SK-N-SH (cell line): ENCODE measurements around the gene PRKCQ. TPM values are rescaled to one million over a fixed set of nuclear protein-coding genes. Genes with fewer than 3 reads are reported as not detected.

Experiments
- CTCF ChIA-PET: fragments of 300-600, 350-600 bp; formaldehyde crosslinking; extraction: SDS; loops from one replicate; lab custom pipeline; 2021; lab: Yijun Ruan, JAX
- POLR2A ChIA-PET: fragments of 350-600 bp; sonication (Branson Sonifier 250); formaldehyde crosslinking; extraction: SDS; loops from one replicate; lab custom pipeline; 2020; ENCODE audit warnings: antibody characterized with exemption, inconsistent platforms; lab: Yijun Ruan, JAX
- DNase-seq: peaks from one replicate; pipeline ENCODE4 v3.0.0; 2012
- H2AFZ ChIP-seq: fragments of 200-600 bp; sonication (generic); 2 replicates; pipeline ENCODE4 v1.8.1; 2016; ENCODE audit warnings: antibody characterized with exemption, mild to moderate bottlenecking, low read depth
- H3F3A ChIP-seq: fragments of 200-600 bp; sonication (generic); replicated peaks from 2 replicates; pipeline ENCODE3; 2016; ENCODE audit warnings: antibody characterized with exemption, mild to moderate bottlenecking; ENCODE audit not compliant: insufficient read depth
- H3K27ac ChIP-seq, 2 experiments: fragments of 200-500 bp in 1 of 2; fragments of 200-600 bp in 1 of 2; sonication (Bioruptor generic) in 1 of 2; sonication (generic), shearing (Covaris generic) in 1 of 2; 2 replicates each; pipeline versions ENCODE4 v1.5.1 to v1.6.1; 2014 to 2016; ENCODE audit warnings: low read depth in 2 of 2, inconsistent platforms in 1 of 2, low read length in 1 of 2, mild to moderate bottlenecking in 1 of 2, mixed read lengths in 1 of 2
- H3K27me3 ChIP-seq: fragments of 200-600 bp; sonication (generic), shearing (Covaris generic); 2 replicates; pipeline ENCODE4 v1.6.1; 2016; ENCODE audit warnings: mixed run types; ENCODE audit not compliant: insufficient read depth
- H3K36me3 ChIP-seq, 2 experiments: fragments of 200-500 bp in 1 of 2; fragments of 200-600 bp in 1 of 2; sonication (Bioruptor generic) in 1 of 2; sonication (generic) in 1 of 2; replicated peaks in 1 of 2; 2 replicates each; pipeline versions ENCODE3 to v1.5.1; 2014 to 2016; ENCODE audit warnings: low read length in 1 of 2, mild to moderate bottlenecking in 1 of 2; ENCODE audit not compliant: insufficient read depth in 2 of 2, control insufficient read depth in 1 of 2
- H3K4me1 ChIP-seq, 2 experiments: fragments of 200-500 bp in 1 of 2; fragments of 200-600 bp in 1 of 2; sonication (Bioruptor generic) in 1 of 2; sonication (generic), shearing (Covaris generic) in 1 of 2; 2 replicates each; pipeline versions ENCODE4 v1.5.1 to v1.6.1; 2014 to 2016; ENCODE audit warnings: low read depth in 1 of 2, low read length in 1 of 2, mixed run types in 1 of 2; ENCODE audit not compliant: insufficient read depth in 2 of 2, control insufficient read depth in 1 of 2
- H3K4me2 ChIP-seq: fragments of 200-600 bp; sonication (generic), shearing (Covaris generic); 2 replicates; pipeline ENCODE4 v1.6.1; 2017; ENCODE audit warnings: mixed run types
- H3K4me3 ChIP-seq, 2 experiments: fragments of 200-500 bp in 1 of 2; fragments of 200-600 bp in 1 of 2; sonication (Bioruptor generic) in 1 of 2; sonication (generic), shearing (Covaris generic) in 1 of 2; 2 replicates each; pipeline versions ENCODE4 v1.5.1 to v1.8.1; 2014 to 2016; ENCODE audit warnings: low read depth in 2 of 2, inconsistent platforms in 1 of 2, low read length in 1 of 2, mild to moderate bottlenecking in 1 of 2, mixed read lengths in 1 of 2, moderate library complexity in 1 of 2
- H3K79me2 ChIP-seq: fragments of 200-600 bp; sonication (generic); 2 replicates; pipeline ENCODE4 v1.8.1; 2017; ENCODE audit warnings: mild to moderate bottlenecking; ENCODE audit not compliant: insufficient read depth
- H3K9ac ChIP-seq: fragments of 200-600 bp; sonication (generic); 2 replicates; pipeline ENCODE4 v1.6.1; 2017; ENCODE audit warnings: mixed run types
- H3K9me2 ChIP-seq: fragments of 200-600 bp; sonication (generic); 2 replicates; pipeline ENCODE4 v1.6.1; 2017; ENCODE audit warnings: mixed run types
- H3K9me3 ChIP-seq: fragments of 200-600 bp; sonication (generic); 2 replicates; pipeline ENCODE4 v1.6.1; 2017; ENCODE audit warnings: mixed run types, mild to moderate bottlenecking, moderate library complexity
- H4K20me1 ChIP-seq: fragments of 200-600 bp; sonication (generic); 2 replicates; pipeline ENCODE4 v1.6.1; 2017; ENCODE audit warnings: mild to moderate bottlenecking, mixed run types; ENCODE audit not compliant: insufficient read depth
- ELF1 ChIP-seq: IDR thresholded peaks from 2 replicates; pipeline ENCODE4 v1.4.0; 2012
- EP300 ChIP-seq, 2 experiments: IDR thresholded peaks; 2 replicates each; pipeline versions ENCODE4 v1.4.0 to v1.6.1; 2012; ENCODE audit warnings: borderline replicate concordance in 1 of 2, low read depth in 1 of 2, low read length in 1 of 2
- EZH2phosphoT487 ChIP-seq: fragments of 200-600 bp; sonication (generic); IDR thresholded peaks from 2 replicates; pipeline ENCODE4 v1.6.1; 2017; ENCODE audit warnings: low read depth, mixed run types, mild to moderate bottlenecking, antibody characterized with exemption, moderate library complexity, borderline replicate concordance
- FOSL2 ChIP-seq: IDR thresholded peaks from 2 replicates; pipeline ENCODE4 v1.4.0; 2012; ENCODE audit warnings: low read depth, mild to moderate bottlenecking, moderate library complexity, borderline replicate concordance
- FOXM1 ChIP-seq: IDR thresholded peaks from 2 replicates; pipeline ENCODE4 v1.4.0; 2012; ENCODE audit warnings: low read depth, mild to moderate bottlenecking
- GABPA ChIP-seq: IDR thresholded peaks from 2 replicates; pipeline ENCODE4 v1.4.0; 2012; ENCODE audit warnings: low read depth, mild to moderate bottlenecking
- GATA2 ChIP-seq: sonication (generic); formaldehyde crosslinking; IDR thresholded peaks from 2 replicates; pipeline ENCODE4 v1.5.0; 2020; ENCODE audit warnings: mild to moderate bottlenecking, missing genetic modification reagents
- MXI1 ChIP-seq: IDR thresholded peaks from 2 replicates; pipeline ENCODE4 v1.6.1; 2012; ENCODE audit warnings: mild to moderate bottlenecking, low read depth, low read length, improper control_type of control experiment
- NFIC ChIP-seq: IDR thresholded peaks from 2 replicates; pipeline ENCODE4 v1.4.0; 2012; ENCODE audit warnings: borderline replicate concordance
- POLR2AphosphoS5 ChIP-seq: IDR thresholded peaks from 2 replicates; pipeline ENCODE4 v1.6.1; 2012; ENCODE audit warnings: low read depth, low read length
- RAD21 ChIP-seq: IDR thresholded peaks from 2 replicates; pipeline ENCODE4 v1.6.1; 2012; ENCODE audit warnings: mild to moderate bottlenecking, low read length
- RCOR1 ChIP-seq: fragments of 150-350 bp; IDR thresholded peaks from 2 replicates; pipeline ENCODE4 v1.6.1; 2017; ENCODE audit warnings: antibody characterized with exemption, low read length
- SIN3A ChIP-seq: IDR thresholded peaks from 2 replicates; pipeline ENCODE4 v1.6.1; 2012; ENCODE audit warnings: low read depth, mild to moderate bottlenecking, low read length, moderate library complexity, borderline replicate concordance
- SMC3 ChIP-seq: IDR thresholded peaks from 2 replicates; pipeline ENCODE4 v1.6.1; 2012; ENCODE audit warnings: low read depth, low read length, improper control_type of control experiment
- TAF1 ChIP-seq: IDR thresholded peaks from 2 replicates; pipeline ENCODE4 v1.6.1; 2012; ENCODE audit warnings: low read depth, mild to moderate bottlenecking, low read length, moderate library complexity, borderline replicate concordance
- TCF12 ChIP-seq: IDR thresholded peaks from 2 replicates; pipeline ENCODE4 v1.4.0; 2012
- TEAD4 ChIP-seq: IDR thresholded peaks from 2 replicates; pipeline ENCODE4 v1.4.0; 2012; ENCODE audit warnings: mild to moderate bottlenecking, borderline replicate concordance; ENCODE audit not compliant: insufficient read depth
- WGBS: methylation state at CpG from one replicate; pipeline ENCODE4 v1.1.6; 2017; ENCODE audit warnings: low lambda C conversion rate; 5-methylcytosine and 5-hydroxymethylcytosine counted together
- polyA plus RNA-seq, 3 experiments: library from polyadenylated mRNA; depleted of rRNA; stranded (reverse); fragments of >200 nt; gene quantifications; 2 replicates each; pipeline ENCODE4 v1.2.3, GENCODE V29; 2012
- TF ChIP-seq, protein P1 (sequence below): fragments of 150-350 bp; IDR thresholded peaks from 2 replicates; pipeline ENCODE4 v1.6.1; 2017; ENCODE audit warnings: antibody characterized with exemption, low read length, low read depth, borderline replicate concordance
- TF ChIP-seq, protein P2 (sequence below): fragments of 200-600 bp; sonication (generic); IDR thresholded peaks from 2 replicates; pipeline ENCODE4 v1.6.1; 2017; ENCODE audit warnings: antibody characterized with exemption, mild to moderate bottlenecking, moderate library complexity
- TF ChIP-seq, protein P3 (sequence below): IDR thresholded peaks from 2 replicates; pipeline ENCODE4 v1.4.0; 2012; ENCODE audit warnings: low read depth, borderline replicate concordance
- TF ChIP-seq, protein P4 (sequence below): IDR thresholded peaks from 2 replicates; pipeline ENCODE4 v1.4.0; 2012; ENCODE audit warnings: low read depth, borderline replicate concordance

PRKCQ gene
- polyA plus RNA-seq, 1 of the 3 experiments (the other 2 are of a cell fraction), result 0.18 TPM

DNA sequence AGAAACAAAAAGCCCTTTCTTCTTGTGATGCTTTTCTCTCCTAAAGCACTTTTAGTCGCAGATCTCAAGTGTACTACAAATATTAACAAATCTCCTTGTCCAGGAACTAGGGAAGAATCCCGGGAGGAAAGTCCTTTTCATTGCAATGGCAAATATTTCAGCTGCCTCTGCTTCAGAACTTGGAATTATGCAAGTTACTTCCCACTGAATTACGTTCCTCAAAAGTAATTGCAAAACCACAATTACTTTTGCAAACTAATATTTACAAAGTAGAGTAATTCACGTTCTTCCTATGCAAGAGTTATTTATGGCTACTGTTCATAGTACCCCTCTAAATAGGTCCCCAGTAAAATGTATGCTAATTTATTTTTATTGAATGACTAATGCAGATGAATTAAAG, 14.5 kb downstream of the PRKCQ start:
- no peaks in the 10 kb centered on the region for H3K9me2 ChIP-seq
- no peaks in the 10 kb centered on the region for H3K79me2 ChIP-seq
- no peak for DNase-seq
- H3K9ac ChIP-seq, result no peak overlapping the region
- no peaks in the 10 kb centered on the region for H3K4me1 ChIP-seq
- H3K4me3 ChIP-seq, result no peak overlapping the region
- POLR2A ChIA-PET, result no interaction called here
- H3K9me3 ChIP-seq, result no peaks in the 10 kb centered on the region
- no peaks in the 10 kb centered on the region for H4K20me1 ChIP-seq
- CTCF ChIA-PET, result interaction anchor here (0.6 to 1.6 kb wide), 2 partner anchors 12 to 589 kb away, joined by 3 to 4 read pairs; no protein-coding TSS in a partner anchor
- H2AFZ ChIP-seq, result no peak overlapping the region
- peaks cover 9% of the 10 kb centered on the region; the same call in 1 of the 2 replicates for H3K27me3 ChIP-seq
- H3K27ac ChIP-seq, result no peak overlapping the region
- H3K4me2 ChIP-seq, result no peak overlapping the region
- no peaks in the 10 kb centered on the region for H3F3A ChIP-seq
- no peaks in the 10 kb centered on the region for H3K36me3 ChIP-seq
- TF ChIP-seq, protein P1, sequence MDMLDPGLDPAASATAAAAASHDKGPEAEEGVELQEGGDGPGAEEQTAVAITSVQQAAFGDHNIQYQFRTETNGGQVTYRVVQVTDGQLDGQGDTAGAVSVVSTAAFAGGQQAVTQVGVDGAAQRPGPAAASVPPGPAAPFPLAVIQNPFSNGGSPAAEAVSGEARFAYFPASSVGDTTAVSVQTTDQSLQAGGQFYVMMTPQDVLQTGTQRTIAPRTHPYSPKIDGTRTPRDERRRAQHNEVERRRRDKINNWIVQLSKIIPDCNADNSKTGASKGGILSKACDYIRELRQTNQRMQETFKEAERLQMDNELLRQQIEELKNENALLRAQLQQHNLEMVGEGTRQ, result no peak
- no peak for TF ChIP-seq EP300 (IDR thresholded peaks at IDR 0.05; ENCODE audit: borderline replicate concordance in 1 of 2, low read depth in 1 of 2, low read length in 1 of 2)
- no peak for TF ChIP-seq POLR2AphosphoS5
- no peak for TF ChIP-seq SMC3
- no peak for TF ChIP-seq SIN3A
- TF ChIP-seq MXI1, result no peak
- no peak for TF ChIP-seq GATA2
- TF ChIP-seq RCOR1, result no peak
- no peak for TF ChIP-seq TAF1
- TF ChIP-seq, protein P2, sequence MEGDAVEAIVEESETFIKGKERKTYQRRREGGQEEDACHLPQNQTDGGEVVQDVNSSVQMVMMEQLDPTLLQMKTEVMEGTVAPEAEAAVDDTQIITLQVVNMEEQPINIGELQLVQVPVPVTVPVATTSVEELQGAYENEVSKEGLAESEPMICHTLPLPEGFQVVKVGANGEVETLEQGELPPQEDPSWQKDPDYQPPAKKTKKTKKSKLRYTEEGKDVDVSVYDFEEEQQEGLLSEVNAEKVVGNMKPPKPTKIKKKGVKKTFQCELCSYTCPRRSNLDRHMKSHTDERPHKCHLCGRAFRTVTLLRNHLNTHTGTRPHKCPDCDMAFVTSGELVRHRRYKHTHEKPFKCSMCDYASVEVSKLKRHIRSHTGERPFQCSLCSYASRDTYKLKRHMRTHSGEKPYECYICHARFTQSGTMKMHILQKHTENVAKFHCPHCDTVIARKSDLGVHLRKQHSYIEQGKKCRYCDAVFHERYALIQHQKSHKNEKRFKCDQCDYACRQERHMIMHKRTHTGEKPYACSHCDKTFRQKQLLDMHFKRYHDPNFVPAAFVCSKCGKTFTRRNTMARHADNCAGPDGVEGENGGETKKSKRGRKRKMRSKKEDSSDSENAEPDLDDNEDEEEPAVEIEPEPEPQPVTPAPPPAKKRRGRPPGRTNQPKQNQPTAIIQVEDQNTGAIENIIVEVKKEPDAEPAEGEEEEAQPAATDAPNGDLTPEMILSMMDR, result no peak
- no peak for TF ChIP-seq NFIC
- TF ChIP-seq TCF12, result no peak
- TF ChIP-seq, protein P3, sequence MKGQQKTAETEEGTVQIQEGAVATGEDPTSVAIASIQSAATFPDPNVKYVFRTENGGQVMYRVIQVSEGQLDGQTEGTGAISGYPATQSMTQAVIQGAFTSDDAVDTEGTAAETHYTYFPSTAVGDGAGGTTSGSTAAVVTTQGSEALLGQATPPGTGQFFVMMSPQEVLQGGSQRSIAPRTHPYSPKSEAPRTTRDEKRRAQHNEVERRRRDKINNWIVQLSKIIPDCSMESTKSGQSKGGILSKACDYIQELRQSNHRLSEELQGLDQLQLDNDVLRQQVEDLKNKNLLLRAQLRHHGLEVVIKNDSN, result no peak
- TF ChIP-seq TEAD4, result no peak
- WGBS, result 21% methylated on average over 4 of the region's 4 CpGs

DNA sequence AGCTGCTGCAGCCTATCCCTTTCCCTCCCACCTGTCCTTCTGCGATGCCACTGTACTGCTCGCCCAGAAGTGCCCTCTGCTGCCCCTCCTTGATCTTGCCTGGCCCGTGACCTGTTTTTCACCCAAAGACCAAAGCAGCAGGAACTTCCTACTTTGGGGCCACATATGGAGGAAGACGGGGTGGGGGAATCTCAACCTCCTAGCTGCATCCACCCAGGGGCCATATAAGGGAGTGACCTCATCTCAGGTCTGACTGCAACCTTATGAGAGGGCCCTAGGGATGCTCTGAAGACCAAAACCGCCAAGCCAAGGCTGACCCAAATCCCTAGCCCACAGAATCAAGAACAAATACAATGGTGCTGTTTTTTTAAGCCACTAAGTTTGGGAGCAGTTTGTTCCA, 15.7 kb downstream of the PRKCQ start:
- Histone ChIP-seq H3K79me2 (no peaks in the 10 kb centered on the region), H3K36me3 (no peaks in the 10 kb centered on the region), H3F3A (no peaks in the 10 kb centered on the region), H3K4me2 (no peak overlapping the region), H3K9me2 (no peaks in the 10 kb centered on the region), H3K9ac (no peak overlapping the region), H3K4me1 (no peaks in the 10 kb centered on the region), H2AFZ (no peak overlapping the region), H3K9me3 (no peaks in the 10 kb centered on the region), H3K27ac (no peak overlapping the region), H3K4me3 (no peak overlapping the region), H3K27me3 (peaks cover 9% of the 10 kb centered on the region), H4K20me1 (no peaks in the 10 kb centered on the region)
- ChIA-PET POLR2A (no interaction called here), CTCF (interaction anchor here (1.6 kb wide), 1 partner anchor 13 kb away, joined by 4 read pairs; no protein-coding TSS in a partner anchor)
- no peak for DNase-seq
- 17% methylated on average over 2 of the region's 5 CpGs for WGBS
- TF ChIP-seq GABPA (no peak), EZH2phosphoT487 (no peak), FOXM1 (no peak), EP300 (IDR thresholded peaks at IDR 0.05; ENCODE audit: borderline replicate concordance in 1 of 2, low read depth in 1 of 2, low read length in 1 of 2) (no peak), MXI1 (no peak), RAD21 (no peak), ELF1 (no peak), FOSL2 (no peak), TEAD4 (no peak)
- TF ChIP-seq, protein P4, sequence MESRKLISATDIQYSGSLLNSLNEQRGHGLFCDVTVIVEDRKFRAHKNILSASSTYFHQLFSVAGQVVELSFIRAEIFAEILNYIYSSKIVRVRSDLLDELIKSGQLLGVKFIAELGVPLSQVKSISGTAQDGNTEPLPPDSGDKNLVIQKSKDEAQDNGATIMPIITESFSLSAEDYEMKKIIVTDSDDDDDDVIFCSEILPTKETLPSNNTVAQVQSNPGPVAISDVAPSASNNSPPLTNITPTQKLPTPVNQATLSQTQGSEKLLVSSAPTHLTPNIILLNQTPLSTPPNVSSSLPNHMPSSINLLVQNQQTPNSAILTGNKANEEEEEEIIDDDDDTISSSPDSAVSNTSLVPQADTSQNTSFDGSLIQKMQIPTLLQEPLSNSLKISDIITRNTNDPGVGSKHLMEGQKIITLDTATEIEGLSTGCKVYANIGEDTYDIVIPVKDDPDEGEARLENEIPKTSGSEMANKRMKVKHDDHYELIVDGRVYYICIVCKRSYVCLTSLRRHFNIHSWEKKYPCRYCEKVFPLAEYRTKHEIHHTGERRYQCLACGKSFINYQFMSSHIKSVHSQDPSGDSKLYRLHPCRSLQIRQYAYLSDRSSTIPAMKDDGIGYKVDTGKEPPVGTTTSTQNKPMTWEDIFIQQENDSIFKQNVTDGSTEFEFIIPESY, result no peak
- TF ChIP-seq, protein P2, result no peak
